H1 (cell line): ENCODE measurements around the gene NEURL1. TPM values are rescaled to one million over a fixed set of nuclear protein-coding genes. Genes with fewer than 3 reads are reported as not detected.

ENCODE experiments used
- BCL11A ChIP-seq, 2 experiments: IDR thresholded peaks; one replicate each; pipeline ENCODE4 v1.6.1; 2011; ENCODE audit warnings: low read depth in 2 of 2, low read length in 2 of 2, mild to moderate bottlenecking in 2 of 2
- JUN ChIP-seq: IDR thresholded peaks from 2 replicates; pipeline ENCODE4 v1.6.1; 2011; ENCODE audit warnings: low read depth, mild to moderate bottlenecking, improper control_type of control experiment, low read length
- PHF8 ChIP-seq: fragments of 200-600 bp; sonication (generic); conservative IDR thresholded peaks from 2 replicates; pipeline ENCODE4 v1.7.1; 2012; ENCODE audit warnings: low read depth, mild to moderate bottlenecking, inconsistent platforms, low read length, moderate library complexity
- RNF2 ChIP-seq: fragments of 200-900, 300-1000 bp; sonication (generic); IDR thresholded peaks from 2 replicates; pipeline ENCODE4 v1.7.1; 2016; ENCODE audit warnings: borderline replicate concordance, low read depth, mild to moderate bottlenecking, antibody characterized with exemption, low read length; ENCODE audit not compliant: poor library complexity, severe bottlenecking; ENCODE audit errors: missing control alignments
- TAF7 ChIP-seq: optimal IDR thresholded peaks from 2 replicates; pipeline ENCODE3; 2011; ENCODE audit warnings: low read depth, mild to moderate bottlenecking, inconsistent platforms, low read length, moderate library complexity, borderline replicate concordance
- polyA plus RNA-seq, 7 experiments: library from polyadenylated mRNA; depleted of rRNA in 3 of 7; stranded (reverse) in 5 of 7; unstranded in 2 of 7; fragments of >200 nt in 5 of 7; fragments of 200-250 nt in 2 of 7; gene quantifications; 1 replicate in 5 of 7; 2 replicates in 1 of 7; 4 replicates in 1 of 7; pipeline versions ENCODE4 v1.2.1 to v1.2.3, GENCODE V29; 2011 to 2013; ENCODE audit warnings: missing spikeins in 2 of 7, mixed read lengths in 2 of 7
- total RNA-seq: library from RNA; stranded (reverse); fragmentation: NEBNext Ultra II Directional; extraction: Animal tissue kit (Norgen Biotek cat#: 25700); gene quantifications from 2 replicates; pipeline ENCODE4 v1.2.1, GENCODE V29; 2021

Gene NEURL1
- total and polyA plus RNA-seq, 2 of the 8 experiments (the other 6 are each of a cell fraction or from before 2014, with no cell fraction given) = 0.54 to 0.58 TPM

DNA sequence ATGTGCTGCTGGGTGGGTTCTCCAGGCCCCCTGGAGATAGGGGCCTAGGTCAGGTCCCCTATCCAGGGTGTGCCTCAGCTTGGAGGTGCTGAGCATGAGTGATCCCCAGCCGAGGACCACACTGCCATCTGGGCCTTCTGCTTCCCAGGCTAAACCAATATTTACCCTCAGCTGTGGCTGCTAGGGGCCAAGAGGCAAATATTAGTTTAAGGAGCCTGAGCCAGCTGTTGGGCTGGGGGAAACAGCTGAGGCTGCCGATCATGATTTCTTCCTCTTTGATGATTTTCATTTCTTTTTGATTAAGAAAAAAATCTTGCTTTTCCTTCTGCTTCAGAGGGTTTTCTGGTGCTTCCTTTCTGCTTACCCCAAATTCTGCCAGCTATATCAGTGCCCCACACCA is 83.4 kb downstream of the NEURL1 start (continued):
- TF ChIP-seq TAF7 = no peak
- no peak for TF ChIP-seq JUN
- no peak for TF ChIP-seq BCL11A (IDR thresholded peaks at IDR 0.05; ENCODE audit: low read depth in 2 of 2, low read length in 2 of 2)
- TF ChIP-seq PHF8 = no peak
- no peak for TF ChIP-seq RNF2
